Activated CD8-positive, alpha-beta T cell treated with anti-CD3 and anti-CD28 coated beads for 36 hours (primary cell): ENCODE measurements around the gene ADGRB3. TPM values are rescaled to one million over a fixed set of nuclear protein-coding genes. Genes with fewer than 3 reads are reported as not detected.

Experiments used
- ATAC-seq: fragments of 200-7000 bp; cut with Tn5 transposase; one replicate; pipeline ENCODE4 v1.10.0; 2021; ENCODE audit warnings: mild to moderate bottlenecking, moderate library complexity
- CTCF ChIA-PET: fragments of 350-600 bp; sonication (Branson Sonifier 250); formaldehyde crosslinking; loops from one replicate; lab custom pipeline; 2021; ENCODE audit warnings: antibody characterized with exemption; lab: Charles Lee
- POLR2A ChIA-PET: fragments of 350-600 bp; sonication (Branson Sonifier 250); formaldehyde crosslinking; loops from one replicate; lab custom pipeline; 2021; ENCODE audit warnings: antibody characterized with exemption; lab: Charles Lee
- DNase-seq: peaks from one replicate; pipeline ENCODE4 v3.0.0-alpha.2; 2020
- H3K27ac Mint-ChIP-seq: one replicate; pipeline ENCODE4 v1.8.0; 2021; ENCODE audit warnings: mild to moderate bottlenecking, mixed read lengths
- H3K27me3 Mint-ChIP-seq: one replicate; pipeline ENCODE4 v1.8.0; 2021; ENCODE audit warnings: mixed read lengths
- H3K36me3 Mint-ChIP-seq: one replicate; pipeline ENCODE4 v1.8.0; 2021; ENCODE audit warnings: low read depth, mixed read lengths
- H3K4me1 Mint-ChIP-seq: one replicate; pipeline ENCODE4 v1.8.0; 2021; ENCODE audit warnings: low read depth, mixed read lengths
- H3K4me3 Mint-ChIP-seq: one replicate; pipeline ENCODE4 v1.8.0; 2021; ENCODE audit warnings: mild to moderate bottlenecking, moderate library complexity, mixed read lengths
- H3K9me3 Mint-ChIP-seq: one replicate; pipeline ENCODE4 v1.8.0; 2021; ENCODE audit warnings: mixed read lengths
- intact Hi-C: fragments of 100-400 bp; cut with micrococcal nuclease; formaldehyde crosslinking; loops from one replicate; pipeline ENCODE4 v1.10.0; 2022
- total RNA-seq, 2 experiments: library from RNA; stranded (reverse); gene quantifications; one replicate each; pipeline ENCODE4 v1.2.3, GENCODE V29; 2021
- TF ChIP-seq, protein P1 (sequence below): fragments of 200-600 bp; IDR thresholded peaks from one replicate; pipeline ENCODE4 v1.8.0; 2022; ENCODE audit warnings: antibody characterized with exemption, mild to moderate bottlenecking

Gene ADGRB3
- total RNA-seq, 2 experiments from 2014 or later, result not detected

GRCh38 chr6:68761985-68762384 is 126.9 kb downstream of the ADGRB3 start:
- no peak for ATAC-seq
- Mint-ChIP-seq H3K4me3 (no peak overlapping the region), H3K9me3 (no peaks in the 10 kb centered on the region), H3K27ac (no peak overlapping the region), H3K27me3 (no peaks in the 10 kb centered on the region), H3K36me3 (no peaks in the 10 kb centered on the region), H3K4me1 (no peaks in the 10 kb centered on the region)
- CTCF ChIA-PET, result no interaction called here
- POLR2A ChIA-PET, result no interaction called here
- no peak for DNase-seq
- intact Hi-C loops, result no loop called here
- TF ChIP-seq, protein P1, sequence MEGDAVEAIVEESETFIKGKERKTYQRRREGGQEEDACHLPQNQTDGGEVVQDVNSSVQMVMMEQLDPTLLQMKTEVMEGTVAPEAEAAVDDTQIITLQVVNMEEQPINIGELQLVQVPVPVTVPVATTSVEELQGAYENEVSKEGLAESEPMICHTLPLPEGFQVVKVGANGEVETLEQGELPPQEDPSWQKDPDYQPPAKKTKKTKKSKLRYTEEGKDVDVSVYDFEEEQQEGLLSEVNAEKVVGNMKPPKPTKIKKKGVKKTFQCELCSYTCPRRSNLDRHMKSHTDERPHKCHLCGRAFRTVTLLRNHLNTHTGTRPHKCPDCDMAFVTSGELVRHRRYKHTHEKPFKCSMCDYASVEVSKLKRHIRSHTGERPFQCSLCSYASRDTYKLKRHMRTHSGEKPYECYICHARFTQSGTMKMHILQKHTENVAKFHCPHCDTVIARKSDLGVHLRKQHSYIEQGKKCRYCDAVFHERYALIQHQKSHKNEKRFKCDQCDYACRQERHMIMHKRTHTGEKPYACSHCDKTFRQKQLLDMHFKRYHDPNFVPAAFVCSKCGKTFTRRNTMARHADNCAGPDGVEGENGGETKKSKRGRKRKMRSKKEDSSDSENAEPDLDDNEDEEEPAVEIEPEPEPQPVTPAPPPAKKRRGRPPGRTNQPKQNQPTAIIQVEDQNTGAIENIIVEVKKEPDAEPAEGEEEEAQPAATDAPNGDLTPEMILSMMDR, result no peak

DNA sequence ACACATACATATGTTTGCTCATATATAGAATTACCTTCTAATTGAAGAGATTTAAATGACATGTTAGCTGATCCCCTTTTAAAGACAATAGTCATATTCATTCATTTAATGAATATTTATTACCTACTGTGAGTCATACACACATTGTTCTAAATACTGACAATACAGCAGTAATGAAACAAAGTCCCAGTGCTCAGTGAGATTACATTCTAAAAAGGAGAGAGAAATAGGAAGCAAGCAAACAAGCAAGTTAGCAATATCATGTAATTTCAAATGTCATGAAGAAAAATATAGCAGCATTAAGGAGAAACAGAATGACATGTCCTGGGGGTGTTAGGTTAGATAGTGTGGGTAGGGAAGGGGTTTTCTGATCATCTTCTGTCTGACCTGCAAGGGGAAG is 136.3 kb downstream of the ADGRB3 start:
- ATAC-seq, result no peak
- CTCF ChIA-PET, result no interaction called here
- intact Hi-C loops, result no loop called here
- no peak overlapping the region for H3K27ac Mint-ChIP-seq
- peaks cover 2% of the 10 kb centered on the region for H3K9me3 Mint-ChIP-seq
- no peak for DNase-seq
- TF ChIP-seq, protein P1, result no peak
- no peak overlapping the region for H3K4me3 Mint-ChIP-seq
- H3K4me1 Mint-ChIP-seq, result no peaks in the 10 kb centered on the region
- no peaks in the 10 kb centered on the region for H3K27me3 Mint-ChIP-seq
- POLR2A ChIA-PET, result no interaction called here
- no peaks in the 10 kb centered on the region for H3K36me3 Mint-ChIP-seq

GRCh38 chr6:68774843-68775242 is 139.8 kb downstream of the ADGRB3 start:
- Mint-ChIP-seq H3K36me3 (no peaks in the 10 kb centered on the region), H3K4me1 (no peaks in the 10 kb centered on the region), H3K4me3 (no peak overlapping the region), H3K27me3 (no peaks in the 10 kb centered on the region), H3K9me3 (peaks cover 2% of the 10 kb centered on the region), H3K27ac (no peak overlapping the region)
- ATAC-seq, result no peak
- ChIA-PET POLR2A (no interaction called here), CTCF (interaction anchor here (0.6 to 0.7 kb wide), 2 partner anchors 76 to 136 kb away, joined by 3 read pairs; no protein-coding TSS in a partner anchor)
- intact Hi-C loops, result no loop called here
- TF ChIP-seq, protein P1, result no peak
- no peak for DNase-seq

- Mint-ChIP-seq H3K36me3 (no peaks in the 10 kb centered on the region), H3K27me3 (no peaks in the 10 kb centered on the region), H3K4me3 (no peak overlapping the region), H3K9me3 (peaks cover 2% of the 10 kb centered on the region), H3K27ac (no peak overlapping the region), H3K4me1 (no peaks in the 10 kb centered on the region)
- TF ChIP-seq, protein P1, result no peak
- intact Hi-C loops, result no loop called here
- ATAC-seq (no peak), DNase-seq (no peak)
- POLR2A ChIA-PET, result no interaction called here
- CTCF ChIA-PET, result no interaction called here
Observed at GRCh38 chr6:68776354-68776753, 141.3 kb downstream of the ADGRB3 start.

GRCh38 chr6:68777956-68778355 is 142.9 kb downstream of the ADGRB3 start:
- H3K4me3 Mint-ChIP-seq, result no peak overlapping the region
- no peak for DNase-seq
- intact Hi-C loops, result no loop called here
- POLR2A ChIA-PET, result no interaction called here
- no peaks in the 10 kb centered on the region for H3K36me3 Mint-ChIP-seq
- TF ChIP-seq, protein P1, result no peak
- ATAC-seq, result no peak
- H3K4me1 Mint-ChIP-seq, result no peaks in the 10 kb centered on the region
- CTCF ChIA-PET, result no interaction called here
- no peak overlapping the region for H3K27ac Mint-ChIP-seq
- H3K9me3 Mint-ChIP-seq, result peaks cover 1% of the 10 kb centered on the region
- no peaks in the 10 kb centered on the region for H3K27me3 Mint-ChIP-seq
